GM23338 (cell line): ENCODE measurements around the gene CCDC187. TPM values are rescaled to one million over a fixed set of nuclear protein-coding genes. Genes with fewer than 3 reads are reported as not detected.

Experiments
- ATAC-seq: fragments of 200-7000 bp; cut with Tn5 transposase; 3 replicates; pipeline ENCODE4 v1.9.1; 2020
- DNase-seq: peaks from one replicate; pipeline ENCODE4 v3.0.0-alpha.2; 2015; ENCODE audit warnings: low spot score
- H2AFZ ChIP-seq: fragments of 200-600 bp; sonication (generic); 2 replicates; pipeline ENCODE4 v1.8.0; 2016; ENCODE audit warnings: antibody characterized with exemption, mild to moderate bottlenecking, moderate library complexity
- H3F3A ChIP-seq: fragments of 200-600 bp; sonication (generic); replicated peaks from 2 replicates; pipeline ENCODE4 v1.8.0; 2017; ENCODE audit warnings: antibody characterized with exemption, mixed run types, low read depth
- H3K27ac ChIP-seq: fragments of 200-600 bp; sonication (generic); 2 replicates; pipeline ENCODE4 v1.6.1; 2016; ENCODE audit warnings: low read depth
- H3K27me3 ChIP-seq: fragments of 200-600 bp; sonication (generic); 2 replicates; pipeline ENCODE4 v1.8.0; 2016; ENCODE audit warnings: mild to moderate bottlenecking, mixed run types, moderate library complexity; ENCODE audit not compliant: insufficient read depth
- H3K36me3 ChIP-seq: fragments of 200-600 bp; sonication (generic); 2 replicates; pipeline ENCODE4 v1.8.0; 2016; ENCODE audit warnings: mild to moderate bottlenecking; ENCODE audit not compliant: insufficient read depth
- H3K4me1 ChIP-seq: fragments of 200-600 bp; sonication (generic); 2 replicates; pipeline ENCODE4 v1.8.0; 2016; ENCODE audit warnings: mild to moderate bottlenecking, moderate library complexity; ENCODE audit not compliant: insufficient read depth
- H3K4me2 ChIP-seq: fragments of 200-600 bp; sonication (generic); 2 replicates; pipeline ENCODE4 v1.7.1; 2017; ENCODE audit warnings: mixed run types
- H3K4me3 ChIP-seq: fragments of 200-600 bp; sonication (generic); 2 replicates; pipeline ENCODE4 v1.6.1; 2016; ENCODE audit warnings: mixed run types
- H3K79me2 ChIP-seq: fragments of 200-600 bp; sonication (generic); replicated peaks from 2 replicates; pipeline ENCODE4 v1.8.0; 2017; ENCODE audit warnings: mild to moderate bottlenecking; ENCODE audit not compliant: insufficient read depth
- H3K9me2 ChIP-seq: fragments of 200-600 bp; sonication (generic); 2 replicates; pipeline ENCODE4 v1.8.0; 2017; ENCODE audit not compliant: insufficient read depth
- H4K20me1 ChIP-seq: fragments of 200-600 bp; sonication (generic); replicated peaks from 2 replicates; pipeline ENCODE4 v1.8.0; 2017; ENCODE audit warnings: mild to moderate bottlenecking; ENCODE audit not compliant: insufficient read depth
- H3K27ac Mint-ChIP-seq: 2 replicates; pipeline ENCODE4 v1.8.0; 2020; ENCODE audit warnings: inconsistent platforms, mild to moderate bottlenecking, moderate library complexity, mixed read lengths
- H3K27me3 Mint-ChIP-seq: 3 replicates; pipeline ENCODE4 v1.8.0; 2022; ENCODE audit warnings: low read depth, mild to moderate bottlenecking, moderate library complexity, mixed read lengths, inconsistent platforms; ENCODE audit not compliant: insufficient read depth, poor library complexity
- H3K36me3 Mint-ChIP-seq: 3 replicates; pipeline ENCODE4 v1.8.0; 2021; ENCODE audit warnings: low read depth, mild to moderate bottlenecking, inconsistent platforms, moderate library complexity, mixed read lengths
- H3K4me1 Mint-ChIP-seq: 3 replicates; pipeline ENCODE4 v1.8.0; 2020; ENCODE audit warnings: mild to moderate bottlenecking, inconsistent platforms, mixed read lengths
- H3K4me3 Mint-ChIP-seq: 3 replicates; pipeline ENCODE4 v1.8.0; 2021; ENCODE audit warnings: moderate library complexity, mild to moderate bottlenecking, inconsistent platforms, mixed read lengths
- H3K9me3 Mint-ChIP-seq: 3 replicates; pipeline ENCODE4 v1.8.0; 2020; ENCODE audit warnings: moderate library complexity, mild to moderate bottlenecking, inconsistent platforms, mixed read lengths
- CREB1 ChIP-seq: fragments of 250-450 bp; sonication (Bioruptor Pico); IDR thresholded peaks from 2 replicates; pipeline ENCODE4 v1.5.0; 2020; ENCODE audit warnings: low read depth, mild to moderate bottlenecking, moderate library complexity
- EZH2 ChIP-seq: fragments of 200-600 bp; sonication (generic); IDR thresholded peaks from one replicate; pipeline ENCODE4 v1.8.0; 2017; ENCODE audit warnings: antibody characterized with exemption, mild to moderate bottlenecking, low read depth; ENCODE audit not compliant: unreplicated experiment
- EZH2phosphoT487 ChIP-seq: fragments of 200-600 bp; sonication (generic); IDR thresholded peaks from one replicate; pipeline ENCODE4 v1.8.1; 2018; ENCODE audit warnings: antibody characterized with exemption; ENCODE audit not compliant: unreplicated experiment
- JUNB ChIP-seq: IDR thresholded peaks from one replicate; pipeline ENCODE4 v1.6.1; 2016; ENCODE audit warnings: antibody characterized with exemption; ENCODE audit not compliant: unreplicated experiment
- NANOG ChIP-seq: IDR thresholded peaks from 2 replicates; pipeline ENCODE4 v1.6.1; 2016; ENCODE audit warnings: antibody characterized with exemption, borderline replicate concordance
- POLR2AphosphoS5 ChIP-seq: IDR thresholded peaks from 2 replicates; pipeline ENCODE4 v1.6.1; 2016; ENCODE audit warnings: antibody characterized with exemption, low read depth
- STAT1 ChIP-seq: IDR thresholded peaks from one replicate; pipeline ENCODE4 v1.6.1; 2016; ENCODE audit warnings: antibody characterized with exemption; ENCODE audit not compliant: unreplicated experiment
- ZNF114 ChIP-seq: fragments of 250-450 bp; sonication (Bioruptor Pico); IDR thresholded peaks from 2 replicates; pipeline ENCODE4 v1.5.0; 2020; ENCODE audit warnings: mild to moderate bottlenecking, moderate library complexity
- ZNF331 ChIP-seq: fragments of 250-450 bp; sonication (Bioruptor Pico); IDR thresholded peaks from 2 replicates; pipeline ENCODE4 v1.5.0; 2020; ENCODE audit warnings: low read depth, mild to moderate bottlenecking, moderate library complexity
- polyA plus RNA-seq: library from polyadenylated mRNA; unstranded; fragments of >200 nt; fragmentation: Nextera tagmentation; extraction: Ambion mirVana; gene quantifications from 2 replicates; pipeline ENCODE4 v1.2.1, GENCODE V29; 2016
- total RNA-seq: library from RNA; depleted of rRNA; stranded (reverse); fragments of >200 nt; shearing (Covaris generic); gene quantifications from 2 replicates; pipeline ENCODE4 v1.2.3, GENCODE V29; 2014
- TF ChIP-seq, protein P1 (sequence below), 2 experiments: fragments of 200-600 bp in 1 of 2; sonication (generic) in 1 of 2; conservative IDR thresholded peaks; 2 replicates each; pipeline versions ENCODE4 v1.5.1 to v1.6.1; 2016 to 2017; ENCODE audit warnings: antibody characterized with exemption in 2 of 2, low read depth in 2 of 2, mild to moderate bottlenecking in 2 of 2, moderate library complexity in 1 of 2
- TF ChIP-seq, protein P2 (sequence below): fragments of 250-450 bp; sonication (Bioruptor Pico); IDR thresholded peaks from 2 replicates; pipeline ENCODE4 v1.5.0; 2020; ENCODE audit warnings: mild to moderate bottlenecking, moderate library complexity
- TF ChIP-seq, protein P3 (sequence below): IDR thresholded peaks from 2 replicates; pipeline ENCODE4 v1.6.1; 2016; ENCODE audit warnings: antibody characterized with exemption
- TF ChIP-seq, protein P4 (sequence below): IDR thresholded peaks from one replicate; pipeline ENCODE4 v1.6.1; 2018; ENCODE audit warnings: antibody characterized with exemption; ENCODE audit not compliant: unreplicated experiment

Gene CCDC187
- total and polyA plus RNA-seq, 2 experiments from 2014 or later = 0.14 TPM; not detected in 1

DNA sequence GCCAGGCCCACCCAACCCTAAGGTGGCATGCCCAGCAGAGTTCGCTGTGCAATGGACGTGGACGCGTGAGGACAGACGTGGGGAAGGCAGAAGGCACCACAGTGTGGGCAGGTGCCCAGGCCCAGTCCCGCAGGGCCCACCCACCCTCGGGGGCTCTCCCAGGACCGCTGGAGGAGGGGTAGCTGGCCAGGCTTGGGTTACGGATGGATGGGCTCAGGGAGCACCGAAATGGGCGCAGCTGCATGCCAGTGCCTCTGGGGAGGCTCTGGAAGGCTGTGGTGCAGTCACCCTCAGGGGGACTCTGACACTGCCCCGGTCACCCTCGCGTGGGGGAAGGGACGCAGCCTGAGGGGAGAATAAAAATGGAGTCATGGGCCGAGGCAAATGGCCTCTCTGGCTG is 13.8 kb upstream of the CCDC187 start:
- DNase-seq (no peak), ATAC-seq (no peak)

More for the DNA sequence above, 13.8 kb upstream of the CCDC187 start:
- no peaks in the 10 kb centered on the region for H3K4me1 ChIP-seq
- Mint-ChIP-seq H3K27me3 (peaks cover 13% of the 10 kb centered on the region), H3K4me1 (no peaks in the 10 kb centered on the region), H3K4me3 (no peak overlapping the region), H3K9me3 (peaks cover 17% of the 10 kb centered on the region), H3K27ac (no peak overlapping the region), H3K36me3 (no peaks in the 10 kb centered on the region; the same call in 2 of the 3 replicates)
- H3K4me2 ChIP-seq = no peak overlapping the region
- H3F3A ChIP-seq = no peaks in the 10 kb centered on the region
- no peak overlapping the region for H3K27ac ChIP-seq
- TF ChIP-seq STAT1 = no peak
- TF ChIP-seq, protein P1, sequence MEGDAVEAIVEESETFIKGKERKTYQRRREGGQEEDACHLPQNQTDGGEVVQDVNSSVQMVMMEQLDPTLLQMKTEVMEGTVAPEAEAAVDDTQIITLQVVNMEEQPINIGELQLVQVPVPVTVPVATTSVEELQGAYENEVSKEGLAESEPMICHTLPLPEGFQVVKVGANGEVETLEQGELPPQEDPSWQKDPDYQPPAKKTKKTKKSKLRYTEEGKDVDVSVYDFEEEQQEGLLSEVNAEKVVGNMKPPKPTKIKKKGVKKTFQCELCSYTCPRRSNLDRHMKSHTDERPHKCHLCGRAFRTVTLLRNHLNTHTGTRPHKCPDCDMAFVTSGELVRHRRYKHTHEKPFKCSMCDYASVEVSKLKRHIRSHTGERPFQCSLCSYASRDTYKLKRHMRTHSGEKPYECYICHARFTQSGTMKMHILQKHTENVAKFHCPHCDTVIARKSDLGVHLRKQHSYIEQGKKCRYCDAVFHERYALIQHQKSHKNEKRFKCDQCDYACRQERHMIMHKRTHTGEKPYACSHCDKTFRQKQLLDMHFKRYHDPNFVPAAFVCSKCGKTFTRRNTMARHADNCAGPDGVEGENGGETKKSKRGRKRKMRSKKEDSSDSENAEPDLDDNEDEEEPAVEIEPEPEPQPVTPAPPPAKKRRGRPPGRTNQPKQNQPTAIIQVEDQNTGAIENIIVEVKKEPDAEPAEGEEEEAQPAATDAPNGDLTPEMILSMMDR (conservative IDR thresholded peaks at IDR 0.05; ENCODE audit: low read depth in 2 of 2) = no peak
- TF ChIP-seq, protein P2, sequence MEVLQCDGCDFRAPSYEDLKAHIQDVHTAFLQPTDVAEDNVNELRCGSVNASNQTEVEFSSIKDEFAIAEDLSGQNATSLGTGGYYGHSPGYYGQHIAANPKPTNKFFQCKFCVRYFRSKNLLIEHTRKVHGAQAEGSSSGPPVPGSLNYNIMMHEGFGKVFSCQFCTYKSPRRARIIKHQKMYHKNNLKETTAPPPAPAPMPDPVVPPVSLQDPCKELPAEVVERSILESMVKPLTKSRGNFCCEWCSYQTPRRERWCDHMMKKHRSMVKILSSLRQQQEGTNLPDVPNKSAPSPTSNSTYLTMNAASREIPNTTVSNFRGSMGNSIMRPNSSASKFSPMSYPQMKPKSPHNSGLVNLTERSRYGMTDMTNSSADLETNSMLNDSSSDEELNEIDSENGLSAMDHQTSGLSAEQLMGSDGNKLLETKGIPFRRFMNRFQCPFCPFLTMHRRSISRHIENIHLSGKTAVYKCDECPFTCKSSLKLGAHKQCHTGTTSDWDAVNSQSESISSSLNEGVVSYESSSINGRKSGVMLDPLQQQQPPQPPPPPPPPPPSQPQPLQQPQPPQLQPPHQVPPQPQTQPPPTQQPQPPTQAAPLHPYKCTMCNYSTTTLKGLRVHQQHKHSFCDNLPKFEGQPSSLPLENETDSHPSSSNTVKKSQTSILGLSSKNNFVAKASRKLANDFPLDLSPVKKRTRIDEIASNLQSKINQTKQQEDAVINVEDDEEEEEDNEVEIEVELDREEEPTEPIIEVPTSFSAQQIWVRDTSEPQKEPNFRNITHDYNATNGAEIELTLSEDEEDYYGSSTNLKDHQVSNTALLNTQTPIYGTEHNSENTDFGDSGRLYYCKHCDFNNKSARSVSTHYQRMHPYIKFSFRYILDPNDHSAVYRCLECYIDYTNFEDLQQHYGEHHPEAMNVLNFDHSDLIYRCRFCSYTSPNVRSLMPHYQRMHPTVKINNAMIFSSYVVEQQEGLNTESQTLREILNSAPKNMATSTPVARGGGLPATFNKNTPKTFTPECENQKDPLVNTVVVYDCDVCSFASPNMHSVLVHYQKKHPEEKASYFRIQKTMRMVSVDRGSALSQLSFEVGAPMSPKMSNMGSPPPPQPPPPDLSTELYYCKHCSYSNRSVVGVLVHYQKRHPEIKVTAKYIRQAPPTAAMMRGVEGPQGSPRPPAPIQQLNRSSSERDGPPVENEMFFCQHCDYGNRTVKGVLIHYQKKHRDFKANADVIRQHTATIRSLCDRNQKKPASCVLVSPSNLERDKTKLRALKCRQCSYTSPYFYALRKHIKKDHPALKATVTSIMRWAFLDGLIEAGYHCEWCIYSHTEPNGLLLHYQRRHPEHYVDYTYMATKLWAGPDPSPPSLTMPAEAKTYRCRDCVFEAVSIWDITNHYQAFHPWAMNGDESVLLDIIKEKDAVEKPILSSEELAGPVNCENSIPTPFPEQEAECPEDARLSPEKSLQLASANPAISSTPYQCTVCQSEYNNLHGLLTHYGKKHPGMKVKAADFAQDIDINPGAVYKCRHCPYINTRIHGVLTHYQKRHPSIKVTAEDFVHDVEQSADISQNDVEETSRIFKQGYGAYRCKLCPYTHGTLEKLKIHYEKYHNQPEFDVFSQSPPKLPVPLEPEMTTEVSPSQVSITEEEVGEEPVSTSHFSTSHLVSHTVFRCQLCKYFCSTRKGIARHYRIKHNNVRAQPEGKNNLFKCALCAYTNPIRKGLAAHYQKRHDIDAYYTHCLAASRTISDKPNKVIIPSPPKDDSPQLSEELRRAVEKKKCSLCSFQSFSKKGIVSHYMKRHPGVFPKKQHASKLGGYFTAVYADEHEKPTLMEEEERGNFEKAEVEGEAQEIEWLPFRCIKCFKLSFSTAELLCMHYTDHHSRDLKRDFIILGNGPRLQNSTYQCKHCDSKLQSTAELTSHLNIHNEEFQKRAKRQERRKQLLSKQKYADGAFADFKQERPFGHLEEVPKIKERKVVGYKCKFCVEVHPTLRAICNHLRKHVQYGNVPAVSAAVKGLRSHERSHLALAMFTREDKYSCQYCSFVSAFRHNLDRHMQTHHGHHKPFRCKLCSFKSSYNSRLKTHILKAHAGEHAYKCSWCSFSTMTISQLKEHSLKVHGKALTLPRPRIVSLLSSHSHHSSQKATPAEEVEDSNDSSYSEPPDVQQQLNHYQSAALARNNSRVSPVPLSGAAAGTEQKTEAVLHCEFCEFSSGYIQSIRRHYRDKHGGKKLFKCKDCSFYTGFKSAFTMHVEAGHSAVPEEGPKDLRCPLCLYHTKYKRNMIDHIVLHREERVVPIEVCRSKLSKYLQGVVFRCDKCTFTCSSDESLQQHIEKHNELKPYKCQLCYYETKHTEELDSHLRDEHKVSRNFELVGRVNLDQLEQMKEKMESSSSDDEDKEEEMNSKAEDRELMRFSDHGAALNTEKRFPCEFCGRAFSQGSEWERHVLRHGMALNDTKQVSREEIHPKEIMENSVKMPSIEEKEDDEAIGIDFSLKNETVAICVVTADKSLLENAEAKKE (CRISPR knock-in tag) = no peak
- TF ChIP-seq ZNF114 (CRISPR knock-in tag) = no peak
- TF ChIP-seq NANOG = no peak
- TF ChIP-seq EZH2 = no peak
- TF ChIP-seq CREB1 (CRISPR knock-in tag) = no peak
- TF ChIP-seq, protein P3, sequence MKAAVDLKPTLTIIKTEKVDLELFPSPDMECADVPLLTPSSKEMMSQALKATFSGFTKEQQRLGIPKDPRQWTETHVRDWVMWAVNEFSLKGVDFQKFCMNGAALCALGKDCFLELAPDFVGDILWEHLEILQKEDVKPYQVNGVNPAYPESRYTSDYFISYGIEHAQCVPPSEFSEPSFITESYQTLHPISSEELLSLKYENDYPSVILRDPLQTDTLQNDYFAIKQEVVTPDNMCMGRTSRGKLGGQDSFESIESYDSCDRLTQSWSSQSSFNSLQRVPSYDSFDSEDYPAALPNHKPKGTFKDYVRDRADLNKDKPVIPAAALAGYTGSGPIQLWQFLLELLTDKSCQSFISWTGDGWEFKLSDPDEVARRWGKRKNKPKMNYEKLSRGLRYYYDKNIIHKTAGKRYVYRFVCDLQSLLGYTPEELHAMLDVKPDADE = no peak
- no peak for TF ChIP-seq EZH2phosphoT487
- TF ChIP-seq, protein P4, sequence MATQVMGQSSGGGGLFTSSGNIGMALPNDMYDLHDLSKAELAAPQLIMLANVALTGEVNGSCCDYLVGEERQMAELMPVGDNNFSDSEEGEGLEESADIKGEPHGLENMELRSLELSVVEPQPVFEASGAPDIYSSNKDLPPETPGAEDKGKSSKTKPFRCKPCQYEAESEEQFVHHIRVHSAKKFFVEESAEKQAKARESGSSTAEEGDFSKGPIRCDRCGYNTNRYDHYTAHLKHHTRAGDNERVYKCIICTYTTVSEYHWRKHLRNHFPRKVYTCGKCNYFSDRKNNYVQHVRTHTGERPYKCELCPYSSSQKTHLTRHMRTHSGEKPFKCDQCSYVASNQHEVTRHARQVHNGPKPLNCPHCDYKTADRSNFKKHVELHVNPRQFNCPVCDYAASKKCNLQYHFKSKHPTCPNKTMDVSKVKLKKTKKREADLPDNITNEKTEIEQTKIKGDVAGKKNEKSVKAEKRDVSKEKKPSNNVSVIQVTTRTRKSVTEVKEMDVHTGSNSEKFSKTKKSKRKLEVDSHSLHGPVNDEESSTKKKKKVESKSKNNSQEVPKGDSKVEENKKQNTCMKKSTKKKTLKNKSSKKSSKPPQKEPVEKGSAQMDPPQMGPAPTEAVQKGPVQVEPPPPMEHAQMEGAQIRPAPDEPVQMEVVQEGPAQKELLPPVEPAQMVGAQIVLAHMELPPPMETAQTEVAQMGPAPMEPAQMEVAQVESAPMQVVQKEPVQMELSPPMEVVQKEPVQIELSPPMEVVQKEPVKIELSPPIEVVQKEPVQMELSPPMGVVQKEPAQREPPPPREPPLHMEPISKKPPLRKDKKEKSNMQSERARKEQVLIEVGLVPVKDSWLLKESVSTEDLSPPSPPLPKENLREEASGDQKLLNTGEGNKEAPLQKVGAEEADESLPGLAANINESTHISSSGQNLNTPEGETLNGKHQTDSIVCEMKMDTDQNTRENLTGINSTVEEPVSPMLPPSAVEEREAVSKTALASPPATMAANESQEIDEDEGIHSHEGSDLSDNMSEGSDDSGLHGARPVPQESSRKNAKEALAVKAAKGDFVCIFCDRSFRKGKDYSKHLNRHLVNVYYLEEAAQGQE = no peak
- no peak for TF ChIP-seq JUNB
- TF ChIP-seq ZNF331 (CRISPR knock-in tag) = no peak
- TF ChIP-seq POLR2AphosphoS5 = no peak
- no peaks in the 10 kb centered on the region for H3K27me3 ChIP-seq
- no peak overlapping the region for H2AFZ ChIP-seq
- H3K79me2 ChIP-seq = no peaks in the 10 kb centered on the region
- H3K4me3 ChIP-seq = no peak overlapping the region
- H4K20me1 ChIP-seq = no peaks in the 10 kb centered on the region
- no peaks in the 10 kb centered on the region for H3K36me3 ChIP-seq
- H3K9me2 ChIP-seq = no peaks in the 10 kb centered on the region
